SIG-M5 (cell line): Measurements from ENCODE around the gene INS.

Source experiments
- DNase-seq: peaks from one replicate; lab custom pipeline; 2025; lab: John Stamatoyannopoulos, UW

Gene INS

DNA sequence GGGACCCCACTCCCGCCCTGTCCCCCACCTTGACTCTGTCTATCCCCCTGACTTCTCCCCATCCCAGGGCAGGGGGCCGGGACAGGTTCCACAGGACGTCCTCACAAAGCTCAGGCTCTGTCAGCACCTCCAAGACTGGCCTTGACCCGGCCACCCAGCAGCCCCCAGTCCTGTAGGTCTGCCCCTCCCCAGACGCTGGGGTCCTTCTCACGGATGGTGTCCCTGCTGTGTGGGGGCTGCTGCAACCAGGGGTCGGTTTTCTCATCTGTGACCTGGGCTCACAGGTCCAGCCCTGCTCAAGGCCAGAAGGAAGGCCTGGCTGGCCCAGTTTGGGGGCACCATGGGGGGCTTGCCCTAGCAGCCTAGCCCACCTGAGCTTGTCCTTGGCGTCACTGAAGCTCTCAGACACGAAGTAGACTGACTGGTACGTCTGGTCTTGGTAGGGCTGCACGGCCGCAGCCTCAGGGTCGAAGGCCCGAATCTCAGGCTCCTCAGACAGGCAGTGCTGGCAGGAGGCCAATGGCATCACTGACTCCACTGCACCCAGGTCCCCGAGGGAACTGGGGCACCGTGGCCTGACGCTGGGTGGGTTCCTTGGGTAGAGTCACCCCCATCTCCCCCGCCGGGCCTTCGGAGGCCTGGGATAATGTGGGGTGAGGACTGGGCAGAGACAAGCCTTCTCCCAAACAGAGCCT lies 4.0 kb upstream of the INS start:
- DNase-seq = no peak

DNA sequence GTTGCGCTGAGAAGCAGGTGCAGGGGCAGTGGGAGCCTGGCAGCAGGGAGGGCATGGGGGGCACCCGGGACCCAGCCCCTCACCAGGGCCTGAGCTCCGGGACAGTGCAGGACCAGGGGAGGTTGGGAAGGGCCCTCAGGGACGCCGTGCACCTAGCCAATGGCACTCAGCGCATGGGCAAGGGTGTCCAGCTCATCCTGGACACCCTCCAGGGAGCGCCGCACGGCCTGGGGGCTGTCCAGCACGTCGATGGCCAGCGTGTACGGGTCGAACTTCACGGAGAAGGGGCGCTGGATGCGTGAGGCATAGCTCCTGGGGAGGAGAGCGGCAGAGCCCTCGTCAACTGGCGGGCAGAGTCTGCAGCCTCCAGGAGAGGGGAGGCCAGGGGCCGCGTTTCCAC lies 3.1 kb upstream of the INS start:
- no peak for DNase-seq

DNA sequence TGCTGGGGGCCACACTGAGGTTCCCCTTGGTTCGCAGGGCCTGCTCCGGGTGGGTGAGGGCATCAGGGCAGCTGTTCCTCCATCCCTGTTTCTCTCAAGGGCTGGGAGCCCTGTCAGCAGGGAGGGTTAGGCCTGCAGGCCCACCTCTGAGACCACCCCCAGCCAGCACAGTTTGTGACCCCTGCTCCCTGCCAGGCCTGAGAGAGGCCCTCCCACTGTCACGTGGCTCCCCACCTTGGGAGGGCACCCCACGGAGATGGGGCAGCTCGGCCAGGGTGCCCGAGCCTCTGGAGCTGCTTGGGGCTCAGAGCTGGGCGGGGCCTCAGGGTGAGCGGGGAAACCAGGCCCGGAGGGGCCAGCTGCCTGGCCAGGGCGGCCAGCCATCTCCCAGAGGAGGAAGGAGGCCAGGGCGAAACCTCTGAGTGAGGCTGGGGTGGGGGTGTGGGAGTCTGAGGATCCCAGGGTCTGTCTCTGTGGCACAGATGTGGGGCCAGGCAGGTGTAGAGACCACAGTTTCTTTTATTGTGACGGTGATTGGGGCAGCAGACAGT lies 2.5 kb upstream of the INS start:
- no peak for DNase-seq

DNA sequence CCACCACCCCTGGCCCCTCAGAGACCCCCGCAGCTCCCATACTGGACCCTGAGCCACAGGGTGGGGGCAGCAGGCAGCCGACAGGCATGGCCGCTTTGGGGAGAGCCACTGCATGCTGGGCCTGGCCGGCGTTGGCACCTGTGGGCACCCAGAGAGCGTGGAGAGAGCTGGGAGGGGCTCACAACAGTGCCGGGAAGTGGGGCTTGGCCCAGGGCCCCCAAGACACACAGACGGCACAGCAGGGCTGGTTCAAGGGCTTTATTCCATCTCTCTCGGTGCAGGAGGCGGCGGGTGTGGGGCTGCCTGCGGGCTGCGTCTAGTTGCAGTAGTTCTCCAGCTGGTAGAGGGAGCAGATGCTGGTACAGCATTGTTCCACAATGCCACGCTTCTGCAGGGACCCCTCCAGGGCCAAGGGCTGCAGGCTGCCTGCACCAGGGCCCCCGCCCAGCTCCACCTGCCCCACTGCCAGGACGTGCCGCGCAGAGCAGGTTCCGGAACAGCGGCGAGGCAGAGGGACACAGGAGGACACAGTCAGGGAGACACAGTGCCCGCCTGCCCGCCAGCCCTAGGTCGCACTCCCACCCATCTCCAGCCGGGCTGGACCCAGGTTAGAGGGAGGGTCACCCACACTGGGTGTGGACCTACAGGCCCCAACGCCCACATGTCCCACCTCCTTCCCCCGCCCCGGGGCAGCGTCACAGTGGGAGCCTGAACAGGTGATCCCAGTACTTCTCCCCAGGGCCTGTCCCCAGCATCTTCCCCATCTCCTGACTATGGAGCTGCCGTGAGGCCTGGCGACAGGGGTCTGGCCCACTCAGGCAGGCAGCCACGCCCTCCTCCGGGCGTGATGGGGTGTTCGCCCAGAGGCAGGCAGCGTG lies 1.2 kb downstream of the INS start:
- DNase-seq = no peak

DNA sequence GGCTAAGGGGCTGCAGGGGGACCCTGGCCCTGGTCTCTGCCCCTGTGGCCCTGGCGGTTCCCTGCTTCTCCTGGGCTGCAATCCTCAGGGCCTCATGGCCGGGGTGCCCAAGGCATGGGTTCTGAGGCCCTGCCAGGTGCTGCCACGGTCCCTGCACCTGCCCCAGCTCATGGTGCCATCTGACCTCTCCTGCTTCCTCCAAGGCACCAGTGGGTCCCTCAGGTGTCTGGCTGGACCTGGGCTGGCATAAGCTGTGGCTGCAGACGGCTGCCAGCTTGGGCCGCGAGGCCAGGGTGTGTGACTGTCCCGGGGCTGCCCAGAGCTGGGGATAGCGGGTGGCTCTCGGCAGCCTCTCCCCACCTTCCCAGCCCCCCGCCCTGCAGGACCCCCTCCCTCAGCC lies 2.0 kb downstream of the INS start:
- no peak for DNase-seq

DNA sequence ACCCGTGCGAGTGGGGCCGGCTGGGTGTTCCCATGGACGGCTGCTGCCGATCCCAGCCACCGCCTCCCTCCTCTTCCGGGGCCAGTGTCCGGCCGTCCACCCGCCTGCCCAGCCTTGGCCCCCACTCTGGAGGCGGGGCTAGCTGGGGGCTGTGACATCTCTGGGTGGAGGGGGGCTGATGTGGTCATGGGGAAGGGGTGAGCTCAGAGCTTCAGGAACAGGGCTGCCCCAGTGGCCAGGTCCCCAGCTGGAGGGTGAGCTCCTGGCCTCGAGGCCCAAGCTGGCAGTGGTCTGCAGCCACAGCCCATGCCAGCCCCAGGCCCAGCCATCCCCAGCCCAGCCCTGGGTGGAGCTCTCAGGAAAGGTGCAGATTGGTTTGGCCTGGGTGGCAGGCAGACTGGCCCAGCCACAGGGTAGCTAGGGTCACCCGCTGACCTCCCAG lies 2.7 kb downstream of the INS start:
- DNase-seq = no peak

DNA sequence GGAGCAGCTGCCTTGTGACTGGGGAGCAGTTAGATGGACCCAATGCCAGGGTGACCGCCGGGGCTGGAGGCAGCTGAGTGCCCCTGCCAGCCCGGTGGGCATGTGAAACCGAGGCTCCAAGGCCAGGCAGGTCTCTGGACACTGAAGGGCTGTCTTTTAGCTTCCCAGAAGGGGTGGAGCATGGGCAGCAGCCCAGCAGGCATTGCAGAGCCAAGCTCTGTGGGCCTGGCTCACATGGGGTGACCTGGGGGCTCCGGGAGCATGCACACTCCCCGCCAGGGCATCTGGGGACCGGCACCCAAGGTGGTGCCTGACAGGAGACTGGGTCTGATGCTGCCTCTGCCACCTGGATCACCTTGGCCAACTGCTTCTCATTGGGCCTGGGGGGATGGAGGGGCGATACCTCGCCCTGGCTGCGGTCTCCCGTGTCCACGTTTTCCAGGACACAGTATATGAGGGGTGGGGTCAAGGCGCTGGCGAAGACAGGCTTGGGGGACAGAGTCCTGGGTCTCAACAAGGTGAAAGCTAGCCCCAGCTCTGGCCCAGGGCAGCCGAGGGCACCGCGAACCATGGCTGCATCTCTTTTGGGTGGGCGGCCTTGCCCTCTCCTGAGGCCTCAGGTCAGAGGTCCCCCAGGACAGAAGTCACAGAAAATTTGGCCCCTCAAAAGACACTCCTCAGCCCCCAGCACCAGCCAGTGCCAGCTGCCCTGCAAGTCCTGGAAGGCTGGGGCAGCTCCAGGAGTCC lies 3.5 kb downstream of the INS start:
- DNase-seq = no peak

DNA sequence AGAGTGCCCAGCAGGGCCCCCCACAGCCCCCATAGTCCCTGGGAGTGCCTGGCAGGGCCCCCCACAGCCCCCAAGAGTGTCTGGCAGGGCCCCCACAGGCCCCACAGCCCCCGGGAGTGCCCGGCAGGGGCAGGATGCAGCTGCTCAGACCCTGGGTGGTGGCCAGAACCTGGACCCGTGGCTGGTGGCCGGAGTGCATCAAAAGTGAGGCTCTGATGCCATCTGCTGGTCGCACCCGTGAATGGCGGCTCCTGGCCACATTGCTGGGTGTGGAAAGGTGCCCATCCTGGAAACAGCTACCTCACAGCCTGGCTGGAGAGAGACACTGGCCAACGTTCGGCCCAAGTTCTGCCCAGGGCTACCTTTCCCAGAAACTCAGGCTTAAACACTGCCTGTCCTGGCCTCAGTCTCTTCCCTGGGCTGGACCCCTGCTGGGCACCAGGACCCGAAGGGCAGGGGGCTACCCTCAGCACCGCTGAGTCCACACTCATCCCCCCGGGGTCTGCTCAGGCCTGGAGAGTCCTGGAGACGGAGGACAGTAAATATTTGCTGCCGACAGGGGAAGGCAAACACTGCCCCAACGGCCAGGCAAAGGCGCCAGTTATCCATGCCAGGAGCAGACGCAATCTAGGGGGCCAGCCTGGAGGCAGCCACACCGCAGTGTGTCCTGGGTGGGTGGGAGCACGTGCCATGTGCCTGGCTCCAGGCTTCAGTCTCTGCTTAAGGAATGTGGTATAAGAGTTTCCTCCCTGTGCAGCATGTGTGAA lies 4.4 kb downstream of the INS start:
- no peak for DNase-seq

DNA sequence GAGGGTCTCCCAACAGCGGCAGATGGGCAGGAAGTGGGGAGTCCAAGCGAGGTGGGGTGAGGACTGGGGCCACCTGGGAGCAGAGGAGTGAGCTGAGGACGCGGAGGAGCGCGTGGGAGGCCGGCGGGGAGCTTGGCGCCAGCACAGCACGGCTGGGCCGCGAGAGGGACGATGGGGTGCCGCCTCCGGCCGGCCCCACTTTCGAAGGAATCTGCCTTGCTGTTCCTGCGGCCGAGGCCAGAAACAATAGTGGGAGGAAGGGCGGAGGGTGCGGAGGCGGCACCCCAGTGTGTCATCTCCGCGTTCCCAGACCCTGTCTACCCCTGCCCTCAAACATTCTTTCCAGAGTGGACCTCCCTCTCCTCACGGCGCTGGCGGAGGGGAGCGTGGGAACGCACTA lies 5.5 kb downstream of the INS start:
- no peak for DNase-seq

DNA sequence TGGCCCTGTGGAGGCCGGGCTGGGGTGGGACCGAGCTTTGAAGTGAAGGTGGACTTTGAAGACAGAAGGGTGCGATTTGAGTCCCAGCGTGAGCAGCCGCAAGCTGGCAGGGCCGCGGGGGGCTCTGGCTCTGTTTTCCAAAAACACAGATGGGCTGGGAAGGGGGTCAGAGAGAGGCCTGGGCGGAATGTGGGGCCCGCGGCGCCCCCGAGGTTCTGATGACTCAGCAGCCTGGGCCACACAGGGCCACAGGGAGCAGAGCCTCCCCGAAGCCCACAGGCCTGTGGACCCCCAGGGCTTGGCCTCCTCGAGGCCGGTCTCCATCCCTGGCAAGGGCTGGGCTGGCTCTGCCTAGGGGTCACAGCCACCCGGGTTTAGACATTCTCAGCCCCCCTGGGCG lies 6.1 kb downstream of the INS start:
- no peak for DNase-seq

DNA sequence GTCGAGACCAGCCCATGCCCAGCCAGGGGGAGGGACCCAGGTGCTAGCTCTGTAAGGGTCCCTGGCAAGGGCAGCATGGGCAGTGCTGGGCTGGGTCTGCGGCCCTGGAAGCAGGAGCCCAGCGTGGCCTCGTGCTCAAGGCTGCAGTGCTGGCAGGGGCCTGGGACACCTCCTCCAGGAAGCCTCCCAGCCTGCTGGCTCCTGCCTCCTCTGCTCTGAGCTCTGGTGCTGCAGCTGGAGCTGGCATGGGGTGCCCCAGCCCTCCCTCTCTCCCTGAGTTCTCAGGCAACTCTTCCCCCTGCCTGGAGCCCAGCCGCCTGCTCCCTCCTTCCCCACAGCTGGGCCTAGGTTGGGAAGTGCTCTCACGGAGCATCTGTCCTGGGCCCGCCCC lies 6.8 kb downstream of the INS start:
- no peak for DNase-seq

DNA sequence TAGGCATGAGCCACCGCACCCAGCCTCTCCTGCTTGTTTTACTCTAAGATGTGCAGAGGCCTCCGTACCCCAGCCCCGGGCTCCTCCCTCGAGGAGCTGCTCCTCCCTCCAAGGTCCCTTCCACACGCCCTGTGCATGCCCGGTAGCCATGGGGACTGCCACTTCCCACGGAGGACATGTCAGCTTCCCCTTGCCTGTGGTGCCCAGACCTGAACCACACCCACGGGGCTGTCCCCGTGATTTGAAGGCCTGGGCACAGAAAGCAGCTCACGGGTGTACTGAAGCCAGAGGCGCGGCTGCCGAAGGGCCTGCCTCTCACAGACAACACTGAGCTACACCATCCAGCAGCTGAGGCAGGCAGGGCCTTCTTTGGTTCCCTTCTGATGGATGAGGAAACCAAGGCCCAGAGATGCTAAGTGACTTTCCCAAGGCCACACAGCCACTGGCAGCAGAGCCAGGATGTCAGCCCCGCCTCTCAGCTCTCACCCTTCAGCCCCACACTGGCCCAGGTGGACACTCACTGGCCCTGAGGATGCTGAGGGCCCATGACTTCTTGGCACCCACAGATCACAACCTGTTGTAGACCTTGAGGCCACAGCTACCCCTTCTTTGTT lies 7.3 kb downstream of the INS start:
- no peak for DNase-seq

DNA sequence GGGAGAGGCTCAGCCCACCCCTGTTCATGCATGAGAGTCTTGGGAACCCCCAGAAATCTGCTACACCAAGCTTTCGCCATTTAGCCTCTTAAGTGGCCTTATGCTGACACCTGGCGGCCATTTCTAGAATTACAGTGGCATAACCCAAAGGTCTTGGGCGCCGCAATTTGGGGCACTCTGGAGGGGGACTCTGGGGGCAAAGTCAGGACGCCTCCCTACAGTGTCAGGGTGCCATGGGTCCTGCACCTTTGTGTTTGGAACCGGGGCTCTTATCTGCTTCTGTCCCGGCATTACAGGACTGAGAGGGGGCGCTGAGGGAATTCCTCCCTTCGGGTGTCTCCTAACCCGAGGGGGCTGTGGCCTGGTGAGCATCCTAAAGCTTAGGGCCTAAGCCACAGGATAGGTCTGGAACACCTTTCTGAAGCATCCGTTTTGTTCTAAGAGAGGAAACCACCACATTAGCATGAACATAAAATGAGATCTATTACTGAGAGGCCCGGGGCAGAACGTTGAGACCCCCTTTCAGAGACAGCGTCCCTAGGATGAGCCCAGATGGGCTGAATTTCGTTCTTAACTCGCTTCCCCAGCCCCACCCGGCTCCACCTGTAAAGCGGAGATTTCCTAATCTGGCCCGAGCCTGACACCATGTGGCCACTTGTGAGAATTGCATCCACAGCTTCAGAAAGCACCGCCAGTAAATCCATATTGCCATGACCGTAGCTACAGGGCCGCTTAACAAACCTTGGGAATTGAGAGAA lies 9.3 kb downstream of the INS start:
- no peak for DNase-seq

DNA sequence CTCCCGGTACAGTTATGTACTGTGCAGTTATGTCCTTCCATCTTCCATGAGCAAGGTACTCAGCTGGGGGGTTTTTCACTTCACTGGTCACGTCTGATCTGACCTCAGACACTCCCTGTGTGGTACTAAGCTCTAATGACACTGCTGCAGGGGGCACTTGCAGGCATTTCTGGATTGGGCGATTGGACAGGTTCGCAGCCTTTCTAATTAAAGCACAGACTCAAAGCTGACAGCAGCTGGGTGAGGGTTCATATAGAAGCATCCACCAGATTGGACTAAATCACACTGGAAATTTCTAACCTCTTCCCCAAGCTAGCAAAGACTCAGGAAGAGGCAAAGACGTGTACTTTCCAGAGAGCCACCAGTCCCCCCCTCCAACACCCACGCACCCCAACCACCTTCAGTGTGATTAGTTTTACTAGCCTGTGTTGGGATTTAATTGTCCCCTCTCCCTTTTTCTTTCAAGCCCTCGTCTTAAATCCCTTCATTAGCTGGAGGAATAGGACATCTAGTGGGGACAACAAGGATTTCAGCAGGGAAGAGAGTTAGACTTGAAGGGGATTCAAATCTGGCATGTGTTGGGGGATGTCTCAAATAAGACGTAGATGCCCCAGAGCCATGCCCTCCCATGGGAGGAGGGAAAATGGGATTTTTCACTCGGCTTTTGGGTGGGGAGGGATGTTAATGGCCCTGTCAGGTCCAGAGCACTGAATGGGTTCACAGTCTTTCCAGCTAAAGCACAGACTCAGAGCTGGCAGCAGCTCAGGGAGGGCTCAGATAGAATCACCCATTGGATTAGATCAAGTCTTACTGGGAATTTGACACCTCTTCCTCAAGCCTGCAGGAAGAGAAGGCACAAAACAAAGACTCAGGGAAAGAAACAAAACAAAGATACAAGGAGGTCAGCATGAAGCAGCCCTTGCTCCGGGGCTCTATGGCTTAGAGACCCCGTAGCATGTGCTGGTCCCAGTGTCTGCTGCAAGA lies 10.9 kb downstream of the INS start:
- no peak for DNase-seq

DNA sequence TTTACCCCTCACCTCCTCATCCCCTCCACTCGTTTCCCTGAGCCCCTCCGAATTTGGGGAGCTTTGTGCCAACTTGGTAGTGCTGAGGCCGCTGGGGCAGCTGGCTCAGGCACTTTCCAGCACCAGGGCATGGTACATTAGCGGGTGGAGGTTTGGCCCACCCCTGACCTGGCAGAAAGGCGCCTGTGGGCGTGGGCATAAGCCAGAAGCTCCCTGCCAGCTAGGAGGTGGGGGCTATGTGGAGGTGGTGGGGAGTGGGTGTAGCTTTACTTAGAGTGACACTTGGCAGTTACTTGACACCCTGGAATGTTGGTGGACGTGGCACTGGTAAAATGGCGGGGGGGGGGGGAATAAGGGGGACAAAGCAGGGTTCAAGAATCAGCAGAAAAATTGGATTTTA lies 11.5 kb downstream of the INS start:
- no peak for DNase-seq

DNA sequence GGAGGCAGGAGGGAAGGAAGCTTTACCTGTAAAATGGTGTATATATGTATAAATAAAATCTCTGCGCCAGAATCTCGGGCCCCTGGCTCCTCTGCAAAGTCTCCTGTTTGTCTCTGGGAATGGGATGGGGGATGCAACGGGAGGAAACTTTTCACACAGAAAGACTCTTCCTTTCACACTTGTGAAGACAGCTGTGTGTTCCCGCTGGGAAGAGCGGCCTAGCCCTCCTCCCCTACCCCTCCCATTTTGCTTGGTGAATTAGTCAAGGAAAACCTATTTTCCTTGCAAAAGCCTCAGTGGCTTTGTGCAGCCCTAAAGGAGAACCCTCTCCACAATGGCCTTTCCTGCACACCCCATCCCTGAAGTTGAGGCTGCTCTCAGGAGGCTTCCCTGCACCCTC lies 12.4 kb downstream of the INS start:
- no peak for DNase-seq

DNA sequence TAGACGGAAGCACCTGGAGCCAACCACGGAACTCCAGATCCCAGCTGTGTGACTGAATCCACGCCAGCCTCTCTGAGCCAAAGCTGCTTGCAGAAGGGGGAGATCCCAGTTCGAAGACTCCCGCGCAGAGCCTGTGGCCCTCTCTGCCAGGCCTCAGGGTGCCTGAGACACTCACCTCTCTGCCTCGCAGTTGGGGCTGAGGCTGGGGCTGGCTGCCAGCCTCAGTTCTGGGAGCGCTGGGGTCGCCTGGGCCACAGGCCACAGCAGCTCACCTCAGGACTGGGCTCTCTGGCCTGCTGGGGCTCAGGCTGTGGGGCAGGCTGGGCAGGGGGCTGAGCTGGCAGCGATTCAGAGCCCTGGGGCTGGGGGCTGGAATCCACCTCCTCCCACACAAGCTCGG lies 13.6 kb downstream of the INS start:
- no peak for DNase-seq

DNA sequence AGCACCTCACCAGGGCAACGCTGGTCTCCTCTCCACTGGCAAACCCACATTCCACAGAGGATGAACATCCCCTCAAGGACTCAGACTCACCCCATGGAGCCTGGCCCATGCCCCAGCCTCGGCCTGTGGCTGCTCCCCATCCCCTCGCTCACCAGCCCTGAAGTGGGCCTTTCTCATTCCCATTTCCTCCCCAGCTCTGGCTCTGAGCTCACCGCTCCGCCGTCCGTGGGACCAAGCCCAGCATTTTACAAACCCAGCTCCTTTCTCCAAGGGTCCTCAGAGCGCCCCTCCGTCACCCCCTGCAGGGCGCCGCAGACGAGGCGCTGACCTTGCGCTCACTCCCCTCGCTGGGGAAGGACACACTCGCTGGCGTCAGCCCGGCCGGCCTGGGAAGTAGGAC lies 15.0 kb downstream of the INS start:
- DNase-seq = no peak

DNA sequence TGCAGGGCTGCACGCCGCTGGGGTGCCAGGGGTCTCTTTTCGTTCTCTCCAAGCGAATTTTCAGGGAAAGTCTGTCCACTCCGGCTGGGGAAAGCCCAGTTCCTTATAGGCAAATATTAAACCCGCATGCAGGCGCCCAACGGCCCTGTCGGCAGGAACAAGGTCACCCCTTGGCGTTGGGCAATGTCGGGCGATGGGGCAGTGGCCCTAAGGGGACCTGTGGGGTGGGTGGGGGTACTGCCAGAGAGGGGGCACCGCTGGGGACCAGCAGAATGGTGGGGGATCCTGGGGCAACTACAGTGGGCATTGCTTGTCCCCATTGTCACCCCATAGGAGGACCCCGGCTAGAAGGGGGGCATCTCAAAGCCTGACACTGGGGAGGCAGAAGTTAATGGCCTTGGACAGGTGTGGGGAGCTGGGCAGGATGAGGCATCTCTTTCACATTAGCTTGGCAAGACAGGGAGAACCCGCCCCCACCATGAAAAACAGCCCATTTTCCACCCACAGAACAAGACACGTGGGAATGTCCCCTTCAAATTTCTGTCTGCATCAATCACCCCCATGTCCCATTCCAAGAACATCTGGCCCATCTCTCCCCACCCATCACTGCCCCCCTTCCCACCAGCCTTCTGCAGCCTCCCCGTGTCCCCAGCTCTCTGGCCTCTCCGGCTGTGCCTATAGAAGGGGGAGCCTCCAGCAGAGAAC lies 16.3 kb downstream of the INS start:
- no peak for DNase-seq
